HepG2 (cell line): ENCODE data around the gene CHRNA3. TPM values are rescaled to one million over a fixed set of nuclear protein-coding genes. Genes with fewer than 3 reads are reported as not detected.

ENCODE experiments used
- ATAC-seq: fragments of 200-7000 bp; cut with Tn5 transposase; 3 replicates; pipeline ENCODE4 v1.9.1; 2020; ENCODE audit warnings: mild to moderate bottlenecking, moderate library complexity
- BruUV-seq: library from RNA; stranded (reverse); fragments of 400-500 nt; replicated peaks from 2 replicates; lab custom pipeline; 2021; lab: Mats Ljungman, UMichigan
- CTCF ChIA-PET: fragments of 300-600 bp; formaldehyde crosslinking; extraction: SDS; loops from one replicate; lab custom pipeline; 2021; ENCODE audit warnings: low total read pairs, inconsistent platforms, low intra/inter-chr PET ratio; lab: Yijun Ruan, JAX
- POLR2A ChIA-PET: fragments of 350-600 bp; sonication (Branson Sonifier 250); formaldehyde crosslinking; loops from one replicate; lab custom pipeline; 2020; ENCODE audit warnings: antibody characterized with exemption, inconsistent platforms; lab: Yijun Ruan, JAX
- DNase-seq: peaks from one replicate; pipeline ENCODE4 v3.0.0-alpha.2; 2015; ENCODE audit warnings: low spot score
- FAIRE-seq: peaks from 3 replicates; lab custom pipeline; 2011; peaks lifted over from hg19 to GRCh38; lab: Jason Lieb, UNC
- H2AFZ ChIP-seq: one replicate; pipeline ENCODE4 v1.6.1; 2011; ENCODE audit warnings: low read length, inconsistent platforms
- H3K27ac ChIP-seq: fragments of 300-600 bp; 3 replicates; pipeline ENCODE4 v1.8.0; 2011; ENCODE audit warnings: mixed run types, mild to moderate bottlenecking, mixed read lengths, low read length, inconsistent platforms; ENCODE audit not compliant: insufficient read depth; ENCODE audit errors: extremely low read length
- H3K27me3 ChIP-seq, 2 experiments: fragments of 200-600 bp in 1 of 2; 2 replicates in 1 of 2; 3 replicates in 1 of 2; pipeline versions ENCODE4 v1.6.0 to v1.8.0; 2011; ENCODE audit warnings: low read length in 2 of 2, mild to moderate bottlenecking in 2 of 2, moderate library complexity in 2 of 2, inconsistent platforms in 1 of 2; ENCODE audit not compliant: insufficient read depth in 2 of 2, control insufficient read depth in 1 of 2
- H3K36me3 ChIP-seq, 2 experiments: fragments of 200-600 bp in 1 of 2; replicated peaks in 1 of 2; 2 replicates in 1 of 2; 3 replicates in 1 of 2; pipeline versions ENCODE4 v1.5.1 to v1.8.0; 2011; ENCODE audit warnings: low read length in 2 of 2, inconsistent platforms in 1 of 2; ENCODE audit not compliant: insufficient read depth in 2 of 2, control insufficient read depth in 1 of 2
- H3K4me1 ChIP-seq: 2 replicates; pipeline ENCODE4 v1.5.1; 2012; ENCODE audit warnings: low read length, inconsistent platforms; ENCODE audit not compliant: insufficient read depth
- H3K4me2 ChIP-seq: 2 replicates; pipeline ENCODE4 v1.6.0; 2011; ENCODE audit warnings: low read depth, low read length, inconsistent platforms
- H3K4me3 ChIP-seq, 3 experiments: fragments of 200-600 bp in 1 of 3; sonication (generic), shearing (Covaris generic) in 1 of 3; replicated peaks in 1 of 3; 2 replicates each; pipeline ENCODE4 v1.5.1; 2011 to 2016; ENCODE audit warnings: low read length in 3 of 3, inconsistent platforms in 2 of 3, low read depth in 2 of 3, mild to moderate bottlenecking in 2 of 3, control low read depth in 1 of 3, mixed read lengths in 1 of 3; ENCODE audit not compliant: insufficient read depth in 1 of 3
- H3K79me2 ChIP-seq: one replicate; pipeline ENCODE4 v1.6.1; 2011; ENCODE audit warnings: low read length, inconsistent platforms; ENCODE audit not compliant: insufficient read depth
- H3K9ac ChIP-seq: 2 replicates; pipeline ENCODE4 v1.6.0; 2011; ENCODE audit warnings: mild to moderate bottlenecking, low read depth, low read length, inconsistent platforms; ENCODE audit not compliant: insufficient read depth
- H3K9me3 ChIP-seq: 2 replicates; pipeline ENCODE4 v1.5.1; 2012; ENCODE audit warnings: mild to moderate bottlenecking, low read length
- H4K20me1 ChIP-seq: 2 replicates; pipeline ENCODE4 v1.6.0; 2011; ENCODE audit warnings: inconsistent platforms, mild to moderate bottlenecking, low read length, moderate library complexity; ENCODE audit not compliant: insufficient read depth
- CREB1 ChIP-seq, 2 experiments: fragments of 450-650 bp in 1 of 2; IDR thresholded peaks; 2 replicates each; pipeline ENCODE4 v1.6.1; 2016 to 2017; ENCODE audit warnings: control low read depth in 1 of 2, mild to moderate bottlenecking in 1 of 2, missing compliant biosample characterization in 1 of 2, missing genetic modification characterization in 1 of 2
- EZH2 ChIP-seq: conservative IDR thresholded peaks from 2 replicates; pipeline ENCODE4 v1.6.1; 2012; ENCODE audit warnings: mild to moderate bottlenecking, low read depth, low read length, moderate library complexity
- JUN ChIP-seq: sonication (generic); formaldehyde crosslinking; IDR thresholded peaks from 2 replicates; pipeline ENCODE4 v1.4.0; 2020; ENCODE audit warnings: mild to moderate bottlenecking, missing genetic modification reagents
- ZMAT5 ChIP-seq: sonication (generic); formaldehyde crosslinking; IDR thresholded peaks from 2 replicates; pipeline ENCODE4 v1.5.0; 2020; ENCODE audit warnings: mild to moderate bottlenecking, low read depth, missing genetic modification reagents, borderline replicate concordance
- ZNF180 ChIP-seq: sonication (generic); formaldehyde crosslinking; IDR thresholded peaks from 2 replicates; pipeline ENCODE4 v1.4.0; 2020; ENCODE audit warnings: low read depth, missing genetic modification reagents, borderline replicate concordance
- whole genome bisulfite sequencing: methylation state at CpG from one replicate; pipeline ENCODE4 v1.1.6; 2017; ENCODE audit warnings: low lambda C conversion rate; 5-methylcytosine and 5-hydroxymethylcytosine counted together
- in situ Hi-C: cut with HindIII; loops from 2 replicates; pipeline ENCODE4 v1.10.0; 2017; ENCODE audit warnings: low pct_unique_long_range_greater_than_20kb; ENCODE audit not compliant: extremely low pct_ligation_motif_present
- intact Hi-C: fragments of 100-400 bp; cut with micrococcal nuclease; formaldehyde crosslinking; loops from one replicate; pipeline ENCODE4 v1.10.0; 2022; ENCODE audit not compliant: unreplicated experiment
- polyA plus RNA-seq, 8 experiments: library from polyadenylated mRNA; depleted of rRNA in 3 of 8; stranded (reverse) in 7 of 8; unstranded in 1 of 8; fragments of >200 nt; fragmentation: Illumina TruSeq in 4 of 8; extraction: Trizol in 4 of 8; gene quantifications; 2 replicates each; pipeline versions ENCODE4 v1.2.1 to v1.2.3, GENCODE V29; 2011 to 2016; ENCODE audit warnings: low read depth in 4 of 8, missing spikeins in 1 of 8, mixed read lengths in 1 of 8; ENCODE audit not compliant: insufficient read depth in 1 of 8
- total RNA-seq, 5 experiments: library from RNA; depleted of rRNA; stranded (reverse); fragments of >200 nt; fragmentation: Illumina TruSeq; extraction: Trizol; gene quantifications; 2 replicates each; pipeline ENCODE4 v1.2.3, GENCODE V29; 2016; ENCODE audit warnings: low read depth in 1 of 5

CHRNA3 gene
- total and polyA plus RNA-seq, 2 of the 13 experiments (the other 11 are each of a cell fraction or from before 2014, with no cell fraction given) = not detected

GRCh38 chr15:78625606-78626280, 4.9 kb upstream of the CHRNA3 start:
- no peak overlapping the region for H3K4me2 ChIP-seq
- in situ Hi-C loops (no loop called here), intact Hi-C loops (no loop called here)
- BruUV-seq = no TSS peak
- no peak overlapping the region for H3K4me3 ChIP-seq
- TF ChIP-seq CREB1 (IDR thresholded peaks at IDR 0.05) (peak; percentile 60), CREB1 (CRISPR knock-in tag; IDR thresholded peaks at IDR 0.05) (no peak), EZH2 (peak; percentile 68; the same call in 1 of the 2 replicates), ZMAT5 (CRISPR knock-in tag) (no peak)
- H3K27me3 ChIP-seq = peaks cover 11 to 71% of the 10 kb centered on the region in 2 experiments
- FAIRE-seq (no peak), ATAC-seq (peak; percentile 31; the same call in 1 of the 3 replicates), DNase-seq (no peak)
- H3K79me2 ChIP-seq = no peaks in the 10 kb centered on the region
- CTCF ChIA-PET = no interaction called here
- no peak overlapping the region for H3K9ac ChIP-seq
- H3K27ac ChIP-seq = no peak overlapping the region
- H4K20me1 ChIP-seq = no peaks in the 10 kb centered on the region
- no peaks in the 10 kb centered on the region for H3K9me3 ChIP-seq
- no peak overlapping the region for H2AFZ ChIP-seq
- H3K4me1 ChIP-seq = no peaks in the 10 kb centered on the region
- WGBS = 0% methylated on average over 3 of the region's 12 CpGs
- no peaks in the 10 kb centered on the region for H3K36me3 ChIP-seq
- POLR2A ChIA-PET = no interaction called here

DNA sequence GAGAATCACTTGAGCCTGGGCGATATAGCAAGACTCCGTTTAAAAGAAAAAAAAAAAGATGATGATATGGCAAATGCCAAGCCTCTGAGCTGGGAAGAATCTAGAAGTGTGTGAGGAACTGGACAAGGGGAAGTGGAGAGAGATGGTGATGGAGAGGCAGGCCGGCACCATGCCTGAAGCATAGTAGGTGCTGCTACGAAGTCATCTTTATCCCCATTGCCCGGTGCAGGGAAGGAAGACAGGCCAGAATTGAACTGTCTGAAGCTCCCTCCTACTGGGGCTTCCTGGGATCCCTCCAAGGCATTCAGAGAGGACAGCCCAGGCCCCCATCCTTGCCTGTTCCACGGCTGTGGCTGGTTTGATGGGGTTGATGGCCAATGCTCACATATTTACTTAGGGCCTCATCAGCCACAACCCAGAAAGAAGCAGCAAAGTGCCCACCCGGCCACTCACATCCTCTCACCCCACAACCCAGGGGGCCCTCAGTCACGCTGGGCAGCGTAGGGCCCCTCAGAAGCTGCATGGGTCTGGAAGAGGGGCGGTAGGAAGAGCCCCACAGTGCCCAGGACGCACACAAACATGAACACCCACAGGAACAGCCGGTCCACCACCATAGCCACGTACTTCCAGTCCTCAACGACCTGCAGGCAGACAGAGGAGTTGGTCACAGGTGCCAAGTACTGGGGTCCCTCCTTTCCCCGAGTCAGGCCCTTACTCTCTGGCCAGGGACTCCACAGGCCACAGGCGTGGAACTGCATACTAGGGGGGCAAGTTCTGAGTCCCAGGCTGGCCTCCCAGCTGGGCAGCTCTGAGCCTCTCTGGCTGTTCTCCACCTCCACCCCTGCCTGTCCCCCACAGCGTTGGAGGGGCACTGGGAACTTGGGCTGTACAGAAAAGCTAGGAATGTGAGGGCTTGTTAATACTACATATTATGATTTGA, 4.1 kb upstream of the CHRNA3 start:
- H3K79me2 ChIP-seq = no peaks in the 10 kb centered on the region
- no peak overlapping the region for H3K27ac ChIP-seq
- no peaks in the 10 kb centered on the region for H4K20me1 ChIP-seq
- ChIA-PET CTCF (no interaction called here), POLR2A (no interaction called here)
- no peaks in the 10 kb centered on the region for H3K9me3 ChIP-seq
- peaks cover 11 to 76% of the 10 kb centered on the region in 2 experiments for H3K27me3 ChIP-seq
- H3K36me3 ChIP-seq = no peaks in the 10 kb centered on the region
- TF ChIP-seq ZNF180 (CRISPR knock-in tag) (no peak), JUN (no peak)
- H3K4me1 ChIP-seq = no peaks in the 10 kb centered on the region
- no peak overlapping the region for H3K4me3 ChIP-seq
- in situ Hi-C loops = no loop called here
- no peak for FAIRE-seq
- no TSS peak for BruUV-seq
- H2AFZ ChIP-seq = no peak overlapping the region
- ATAC-seq = no peak
- DNase-seq = no peak
- H3K4me2 ChIP-seq = no peak overlapping the region
- H3K9ac ChIP-seq = no peak overlapping the region
- intact Hi-C loops = no loop called here
- WGBS = 10% methylated on average over 8 of the region's 17 CpGs
